LNCAP (cell line): ENCODE results near the gene PBX1.

Experiments used
- CTCF ChIP-seq: fragments of 450-650 bp; IDR thresholded peaks from 2 replicates; pipeline ENCODE4 v1.5.1; 2017; ENCODE audit warnings: mild to moderate bottlenecking

The PBX1 gene

GRCh38 chr1:164841702-164842465 lies 282.9 kb downstream of the PBX1 start:
- TF ChIP-seq CTCF = no peak

- TF ChIP-seq CTCF = no peak
Observed at GRCh38 chr1:164842870-164843269, 283.9 kb downstream of the PBX1 start.

- no peak for TF ChIP-seq CTCF
Observed at GRCh38 chr1:164843743-164844500, 284.9 kb downstream of the PBX1 start.

- no peak for TF ChIP-seq CTCF
Observed at GRCh38 chr1:164846731-164847691, 288.0 kb downstream of the PBX1 start.

- no peak for TF ChIP-seq CTCF
Observed at GRCh38 chr1:164853146-164853545, 294.2 kb downstream of the PBX1 start.

- TF ChIP-seq CTCF = no peak
Observed at GRCh38 chr1:164855716-164856329, 296.8 kb downstream of the PBX1 start.

GRCh38 chr1:164856381-164856780 lies 297.4 kb downstream of the PBX1 start:
- TF ChIP-seq CTCF = no peak
